PC-3 (cell line): ENCODE measurements around the gene WSCD2.

Experiments
- CTCF ChIP-seq: fragments of 300-600 bp; sonication (generic); conservative IDR thresholded peaks from 2 replicates; pipeline ENCODE4 v1.5.1; 2017; ENCODE audit warnings: antibody characterized with exemption, low read depth, mild to moderate bottlenecking, low read length
- EZH2 ChIP-seq: fragments of 300-600 bp; sonication (generic); IDR thresholded peaks from one replicate; pipeline ENCODE4 v1.6.1; 2017; ENCODE audit warnings: antibody characterized with exemption, mild to moderate bottlenecking, low read length; ENCODE audit not compliant: unreplicated experiment
- EZH2phosphoT487 ChIP-seq: fragments of 300-600 bp; sonication (generic); IDR thresholded peaks from 2 replicates; pipeline ENCODE4 v1.6.1; 2018; ENCODE audit warnings: mild to moderate bottlenecking, antibody characterized with exemption, low read length, borderline replicate concordance

GRCh38 chr12:108080363-108080762 lies 48.7 kb upstream of the WSCD2 start:
- TF ChIP-seq CTCF (no peak), EZH2 (no peak), EZH2phosphoT487 (no peak)
